GM19240 (cell line): ENCODE results near the gene KIAA1210.

Source experiments
- DNase-seq: peaks from one replicate; pipeline ENCODE4 v3.0.0; 2011; ENCODE audit warnings: low spot score; ENCODE audit not compliant: insufficient read length

KIAA1210 gene

DNA sequence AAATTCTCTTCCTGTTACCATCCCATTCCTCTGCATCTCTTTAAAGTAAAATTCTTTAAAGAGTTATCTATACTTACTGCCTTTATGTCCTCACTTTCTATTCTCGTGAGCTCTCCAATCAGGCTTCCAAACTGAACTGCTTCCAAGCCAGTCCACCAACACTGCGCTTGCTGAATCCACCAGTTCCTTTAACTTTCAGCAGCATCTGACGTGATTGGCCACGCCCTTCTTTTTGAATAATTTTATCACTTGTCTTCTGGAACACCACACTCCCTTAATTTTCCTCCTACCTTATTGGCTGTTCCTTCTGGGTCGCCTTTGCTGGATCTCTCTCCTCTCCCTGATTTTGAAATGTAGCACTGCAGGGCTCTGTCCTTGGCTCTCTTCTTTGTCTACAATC, at the start of gene KIAA1210:
KIAA1210 (minus strand) TSS at position 163 of the 400 bp plus-strand sequence. CDS start 4,170 bp downstream, outside the sequence.
- no peak for DNase-seq

DNA sequence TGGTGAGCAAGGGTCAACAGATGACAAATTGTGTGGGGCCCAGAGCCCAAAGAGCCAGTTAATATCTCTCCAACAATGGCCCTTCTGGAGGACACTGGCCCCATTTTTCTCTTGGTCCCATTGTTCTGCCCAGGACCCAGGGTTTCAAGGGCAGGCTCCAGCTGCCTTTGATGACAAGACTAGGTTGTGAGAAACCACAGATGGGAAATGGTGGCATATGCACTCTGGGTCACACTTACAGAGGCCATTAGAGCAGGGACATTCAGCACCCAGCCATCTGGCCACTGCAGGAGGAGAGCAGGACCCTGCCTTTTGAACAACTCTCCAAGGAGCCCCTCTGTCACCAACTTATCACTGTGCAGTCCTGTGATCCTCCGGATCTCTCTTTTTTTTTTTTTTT, 49.7 kb upstream of the KIAA1210 start:
- no peak for DNase-seq

DNA sequence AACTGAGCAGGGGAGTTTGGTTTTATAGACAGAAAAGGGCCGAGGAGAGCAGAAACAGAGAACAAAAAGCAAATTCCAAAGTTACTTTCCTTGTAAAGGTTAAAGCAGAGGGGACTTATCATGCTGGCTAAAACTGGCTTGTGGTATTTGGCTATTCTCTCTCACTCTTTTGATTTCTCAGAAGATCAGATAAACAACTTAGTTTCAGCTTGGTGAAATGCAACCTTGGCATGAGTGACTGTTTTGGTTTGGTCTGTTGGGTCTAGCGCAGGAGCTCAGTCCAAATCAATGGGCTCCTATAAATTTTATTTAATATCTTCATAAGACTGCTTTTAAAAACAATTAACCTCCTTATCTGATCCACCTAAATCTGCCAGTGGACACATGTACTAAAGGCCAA, 47.3 kb upstream of the KIAA1210 start:
- no peak for DNase-seq

DNA sequence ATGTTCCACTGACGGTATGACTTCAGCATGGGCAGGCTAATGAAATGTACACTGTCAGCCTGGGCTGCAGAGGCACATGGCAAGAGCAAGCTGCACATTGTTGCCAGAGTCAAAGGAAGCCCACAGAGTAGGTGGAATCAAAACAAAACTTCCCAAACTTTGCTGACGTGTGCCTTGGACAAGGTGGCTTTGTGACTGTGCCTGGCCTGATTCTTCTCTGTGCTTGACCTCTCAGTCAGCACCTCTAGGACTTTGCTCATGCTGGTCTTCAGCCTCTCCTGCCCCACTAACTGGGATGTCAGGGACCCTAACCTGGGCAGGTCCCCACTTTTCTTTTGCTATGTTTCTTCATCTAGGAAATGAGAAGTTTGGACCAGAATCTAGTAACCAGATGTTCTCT, 40.5 kb upstream of the KIAA1210 start:
- no peak for DNase-seq

DNA sequence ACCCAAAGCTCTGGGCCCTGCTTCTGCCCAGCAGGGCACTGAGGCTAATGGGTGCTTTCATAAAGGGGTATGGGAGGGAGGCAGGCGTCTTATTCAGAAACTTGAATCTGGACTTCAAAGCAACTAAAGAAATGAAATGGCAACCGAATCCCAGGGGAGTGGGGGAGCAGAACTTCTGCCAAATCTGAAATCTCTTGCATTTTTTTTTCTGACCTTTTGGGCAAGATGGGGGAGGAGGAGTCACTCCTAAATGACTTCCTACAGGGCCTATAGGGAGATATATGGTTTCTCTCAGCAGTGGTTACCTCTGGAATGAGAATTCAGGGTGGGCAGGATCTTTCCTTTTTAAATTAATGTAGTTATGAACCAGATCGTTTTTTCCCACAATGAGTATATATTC, 30.6 kb upstream of the KIAA1210 start:
- no peak for DNase-seq

DNA sequence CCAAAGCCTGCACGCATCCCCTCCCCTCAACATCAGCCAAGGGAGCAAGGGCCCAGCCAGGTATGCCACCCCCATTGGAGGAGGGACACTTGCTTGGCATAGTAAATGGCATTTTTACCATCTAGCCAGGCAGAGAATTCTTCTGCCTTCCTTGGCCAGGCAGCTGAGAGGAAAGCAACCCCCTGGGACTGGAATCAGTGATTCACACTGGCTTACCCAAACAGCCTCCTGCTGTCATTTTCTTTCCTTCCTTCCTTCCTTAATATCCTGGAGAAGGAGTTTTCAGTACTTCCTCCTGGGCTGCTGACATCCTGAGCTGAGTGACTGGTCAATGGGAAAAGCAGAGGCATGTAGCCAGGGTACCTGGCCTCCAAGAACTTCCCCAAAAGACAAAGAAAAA, 28.6 kb upstream of the KIAA1210 start:
- DNase-seq, result no peak

DNA sequence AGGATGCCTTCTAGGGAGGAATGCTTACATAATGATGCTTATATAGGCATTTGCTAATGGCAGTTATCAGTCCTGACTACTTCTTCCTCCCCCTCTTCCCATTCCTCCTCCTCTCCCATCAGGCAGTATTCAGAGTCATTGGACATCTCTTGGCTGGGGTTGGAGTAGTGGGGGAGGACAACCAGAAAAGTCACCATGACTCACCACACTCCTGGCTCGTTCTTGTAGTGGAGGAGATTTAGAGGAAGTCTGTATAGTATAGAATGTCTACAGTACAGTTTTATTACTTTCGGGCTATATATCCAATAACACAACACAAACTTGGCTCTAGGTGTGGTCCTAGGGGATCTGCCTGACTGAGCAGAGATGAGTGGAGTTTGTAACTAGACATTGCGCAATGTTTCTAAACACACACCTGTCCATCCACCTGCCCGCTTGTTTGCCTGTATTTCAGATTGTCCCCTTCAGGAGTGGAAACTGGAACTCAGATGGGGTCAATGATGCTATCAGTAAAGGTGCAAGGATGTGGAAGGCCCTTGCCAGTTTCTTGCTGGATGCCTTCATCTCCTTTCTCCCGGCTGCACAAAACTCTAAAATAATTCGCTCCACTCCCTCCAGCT, 27.9 kb upstream of the KIAA1210 start:
- DNase-seq, result no peak

DNA sequence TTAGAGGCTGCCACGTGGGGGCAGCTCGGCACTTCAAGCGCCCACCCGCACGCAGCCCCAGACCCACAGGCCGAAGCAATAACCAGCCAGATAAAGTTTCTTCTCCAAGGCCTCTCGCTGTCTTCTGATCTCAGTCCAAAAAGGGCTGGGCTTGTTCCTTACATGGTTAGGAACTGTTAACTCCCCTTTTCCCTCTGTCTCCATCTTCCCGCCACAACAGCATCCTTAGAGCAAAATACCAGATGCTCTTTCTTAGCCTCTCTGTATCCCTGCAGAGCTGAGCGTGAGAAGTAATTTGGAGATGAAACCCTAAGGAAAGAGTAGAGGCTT, 23.4 kb upstream of the KIAA1210 start:
- DNase-seq, result no peak

DNA sequence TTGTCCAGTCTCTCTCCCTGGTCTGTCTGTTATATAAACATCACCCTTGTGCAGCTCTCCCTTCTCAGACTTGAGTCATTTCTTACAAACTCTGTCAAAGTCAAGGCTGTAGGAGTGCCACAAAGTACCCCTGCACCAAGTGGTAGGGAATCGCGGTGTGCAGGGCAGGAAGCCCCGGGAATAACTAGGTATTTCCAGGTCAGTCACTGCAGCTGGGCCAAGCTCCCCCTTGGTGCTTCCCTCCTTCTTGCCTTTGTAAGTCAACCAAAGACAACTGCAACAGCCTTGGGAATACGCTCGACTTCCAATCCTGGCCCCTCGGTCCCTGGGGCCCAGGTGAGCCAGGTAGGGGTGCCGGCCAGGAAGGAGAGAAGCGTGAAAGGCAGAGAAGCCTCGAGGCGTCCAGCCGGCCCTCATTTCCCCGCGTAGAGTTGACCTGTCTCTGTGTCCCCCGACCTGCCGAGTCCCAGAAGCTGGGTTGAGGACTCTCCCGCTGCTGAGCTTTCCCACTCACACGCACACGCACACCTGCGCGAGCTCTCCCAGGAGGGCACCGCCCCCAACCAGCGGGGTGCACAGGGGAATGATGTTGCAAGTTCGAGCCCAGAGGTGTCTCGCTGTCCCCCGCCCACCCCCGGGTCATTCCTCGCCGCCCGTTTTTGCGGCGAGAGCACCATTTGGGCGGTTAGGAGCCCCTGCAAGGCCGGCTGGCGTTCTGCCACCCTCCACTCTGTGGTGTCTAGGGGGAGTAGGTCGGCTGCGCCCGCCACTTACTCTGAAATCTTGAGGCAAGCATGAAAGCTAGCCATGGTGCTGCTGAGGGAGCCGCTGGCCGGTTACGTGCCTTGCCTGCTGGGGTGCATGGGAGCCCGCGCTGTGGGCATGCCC, 22.8 kb upstream of the KIAA1210 start:
- no peak for DNase-seq

DNA sequence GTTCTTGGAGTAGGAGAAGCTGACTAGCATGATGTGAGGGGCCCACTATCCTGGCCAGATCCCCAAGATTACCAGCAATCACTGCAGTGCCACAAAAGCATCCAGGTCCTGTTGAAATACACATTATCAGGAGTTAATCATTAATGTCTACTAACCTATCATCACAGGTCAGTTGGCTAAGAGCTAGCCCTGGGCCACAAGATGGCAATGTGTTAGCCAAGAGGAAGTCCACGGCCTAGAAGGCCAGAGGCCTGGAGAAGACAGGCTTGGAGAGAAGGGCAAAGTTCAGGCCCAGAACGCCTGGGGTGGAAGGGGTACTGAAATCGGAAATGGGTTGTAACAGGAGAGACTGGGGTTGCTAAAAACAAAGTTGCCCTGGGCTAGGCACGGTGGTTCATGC, 19.9 kb upstream of the KIAA1210 start:
- DNase-seq, result no peak

DNA sequence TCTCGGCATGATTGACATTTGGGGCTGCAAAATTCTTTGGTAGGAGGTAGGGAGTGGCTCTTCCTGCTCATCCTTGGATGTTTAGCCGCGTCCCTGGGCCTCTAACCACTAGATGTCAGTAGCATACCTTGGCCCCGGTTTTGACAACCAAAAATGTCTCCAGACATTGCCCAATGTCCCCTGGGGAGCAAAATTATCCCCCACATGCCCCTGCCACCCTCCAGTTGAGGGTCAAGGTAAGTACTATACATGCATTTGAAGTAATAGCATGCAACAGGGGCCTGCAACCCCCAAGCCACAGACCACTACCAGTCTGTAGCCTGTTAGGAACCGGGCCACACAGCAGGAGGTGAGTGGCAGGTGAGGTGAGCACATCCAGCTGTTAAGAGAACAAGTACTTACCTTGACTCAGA, 17.6 kb upstream of the KIAA1210 start:
- no peak for DNase-seq

DNA sequence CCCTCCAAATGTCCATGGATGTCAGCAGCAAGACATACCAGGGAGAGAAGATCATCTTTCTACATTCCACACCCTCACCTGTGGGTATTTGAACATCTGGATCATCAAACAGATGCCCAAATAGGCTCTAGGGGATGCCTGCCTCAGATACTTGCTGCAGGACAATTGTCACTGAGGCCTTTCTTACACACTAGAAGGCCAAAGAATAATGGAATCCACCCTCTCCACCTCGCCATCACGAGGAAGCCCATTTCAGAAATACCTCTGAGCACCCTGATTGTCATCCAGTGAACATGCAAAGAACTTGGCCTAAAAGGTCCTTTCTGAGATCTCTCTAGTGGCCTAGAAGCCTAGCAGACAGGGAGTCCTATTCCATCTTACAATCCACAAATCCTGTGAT, 6.9 kb upstream of the KIAA1210 start:
- no peak for DNase-seq

DNA sequence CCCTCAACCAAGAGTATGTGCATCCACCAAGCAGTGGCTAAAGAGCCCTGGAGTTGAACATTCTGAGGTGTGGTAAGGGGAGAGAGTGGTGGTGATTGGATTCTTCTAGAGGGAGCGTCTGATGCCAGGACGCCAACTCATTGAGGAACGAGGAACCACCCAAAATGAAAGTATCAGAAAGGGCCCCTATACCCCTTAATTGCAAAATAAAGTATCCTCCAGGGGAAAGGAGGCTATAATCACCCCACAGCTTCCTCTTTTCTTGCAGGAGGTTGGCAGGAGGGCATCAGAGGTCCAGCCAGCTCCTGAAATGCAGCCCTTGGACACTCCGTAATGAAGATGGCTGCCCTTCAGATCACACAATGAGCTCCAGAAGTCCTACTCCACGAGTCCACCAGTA, 5.3 kb upstream of the KIAA1210 start:
- no peak for DNase-seq

DNA sequence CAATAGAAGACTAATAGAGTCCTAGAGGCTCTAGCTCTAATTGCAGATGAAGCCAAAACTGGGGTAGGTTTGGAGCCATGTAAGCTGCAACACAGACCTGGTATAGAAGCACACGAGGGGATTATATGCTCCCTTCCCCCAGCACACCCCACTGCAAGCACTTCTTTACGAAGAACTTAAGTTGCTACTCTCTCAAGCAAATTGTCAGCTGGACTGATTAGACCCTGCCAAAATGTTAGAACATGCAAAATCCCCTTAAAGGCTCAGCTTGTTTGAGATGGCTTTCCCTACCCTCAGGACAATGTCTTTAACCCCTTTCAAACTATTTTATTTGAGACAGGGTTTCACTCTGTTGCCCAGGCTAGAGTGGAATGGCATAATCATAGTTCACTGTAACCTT, 4.7 kb upstream of the KIAA1210 start:
- no peak for DNase-seq

DNA sequence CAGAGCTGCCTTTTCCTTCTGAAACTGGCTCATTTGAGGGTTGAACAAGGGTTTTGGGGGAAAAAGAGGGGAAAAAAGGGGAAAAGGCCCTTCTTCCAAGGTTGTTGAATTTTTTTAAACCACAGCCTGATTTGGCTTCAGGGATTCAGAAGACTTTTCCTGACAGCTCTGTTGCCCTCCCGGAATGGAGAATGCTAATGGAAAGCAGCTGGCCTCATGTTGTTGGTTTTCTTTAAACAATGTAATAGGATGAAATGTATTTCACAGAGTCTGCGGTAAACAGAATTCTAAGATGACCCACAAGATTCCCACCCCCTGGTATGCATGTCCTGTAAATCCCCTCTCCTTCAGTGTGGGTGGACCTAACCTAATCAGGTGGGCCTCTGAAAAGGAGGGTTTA, 3.3 kb upstream of the KIAA1210 start:
- no peak for DNase-seq

DNA sequence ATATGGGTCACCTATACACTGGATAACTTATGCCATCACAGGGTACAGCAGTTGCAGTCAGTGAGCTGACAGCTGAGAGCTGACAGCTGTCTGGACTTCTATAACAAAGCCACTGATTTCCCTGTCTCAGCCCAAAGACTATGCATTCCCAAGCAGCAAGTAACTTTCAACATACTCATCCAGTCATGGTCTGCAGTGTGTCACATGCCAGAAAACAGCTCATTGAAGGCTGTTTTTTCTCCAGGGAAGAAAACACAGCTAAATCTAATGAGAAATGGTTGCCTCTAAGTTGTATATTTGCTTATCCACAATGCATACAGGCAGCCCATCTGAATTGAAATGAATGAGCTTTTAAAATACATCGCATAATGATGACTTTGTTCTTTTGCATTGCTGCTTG, 6.3 kb downstream of the KIAA1210 start:
- no peak for DNase-seq

DNA sequence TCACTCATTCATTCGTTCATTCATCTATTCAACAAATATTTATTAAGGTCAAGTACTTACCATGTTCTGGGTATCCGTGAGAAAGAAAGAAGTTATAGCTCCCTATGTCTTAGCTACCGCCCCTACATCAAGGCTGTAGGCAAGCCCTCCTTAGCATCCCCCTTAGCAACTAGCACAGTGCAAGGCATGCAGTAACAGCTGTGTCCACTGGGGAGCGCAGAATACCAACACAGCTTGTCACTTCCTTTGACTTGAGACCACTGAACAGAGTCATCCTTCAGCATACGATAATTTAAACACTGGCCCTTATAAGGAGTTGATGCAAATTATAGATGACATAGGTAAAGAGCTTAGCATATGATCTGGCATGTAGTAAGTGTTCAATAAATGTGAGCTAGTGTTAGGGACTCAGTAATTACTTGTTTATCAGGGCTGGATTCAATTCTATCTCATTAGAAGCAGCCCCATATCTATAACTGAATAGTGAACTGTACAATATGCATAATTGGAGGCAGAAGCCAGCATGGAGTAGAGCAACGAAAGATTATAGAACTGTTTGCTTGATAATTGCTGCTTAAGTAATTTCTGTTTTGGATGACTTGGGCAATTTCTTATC, 8.7 kb downstream of the KIAA1210 start:
- DNase-seq, result peak; percentile 22

DNA sequence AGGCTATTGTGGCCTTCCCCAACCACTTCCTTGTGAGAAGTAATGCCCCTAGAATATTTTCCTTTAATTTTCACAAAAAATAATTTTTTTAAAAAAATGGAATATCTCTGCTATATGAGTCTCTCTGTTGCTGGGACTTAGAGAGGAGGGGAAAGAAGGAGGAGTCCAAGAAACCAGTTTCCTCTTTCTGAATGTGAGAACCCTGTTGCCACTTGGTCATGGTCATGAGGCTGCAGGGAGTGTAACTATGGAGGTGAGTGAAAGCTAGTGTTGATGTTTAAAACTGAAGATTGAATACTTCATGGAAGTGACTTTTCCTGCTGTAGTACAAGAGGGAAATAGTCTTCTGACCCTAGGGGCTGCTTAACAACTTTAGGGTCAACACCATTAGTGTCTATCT, 20.4 kb downstream of the KIAA1210 start:
- no peak for DNase-seq

DNA sequence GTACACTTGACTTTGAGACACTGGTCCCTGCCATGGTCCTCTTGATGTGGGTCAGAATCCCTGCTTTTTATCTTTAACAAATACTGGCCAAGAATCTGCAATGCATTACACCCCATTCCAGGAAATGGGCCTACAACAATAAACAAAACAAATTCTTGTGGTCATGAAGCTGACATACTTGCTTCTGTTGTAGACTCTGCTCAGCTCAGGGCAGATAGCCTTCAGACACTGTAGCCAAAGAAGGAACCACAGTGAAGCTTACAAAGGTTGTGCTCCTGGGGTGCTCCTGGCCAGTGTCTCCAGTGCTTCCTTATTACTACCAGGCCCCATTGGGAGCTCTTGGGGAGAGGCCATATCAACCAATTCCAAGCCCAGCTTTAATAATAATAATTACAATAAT, 21.8 kb downstream of the KIAA1210 start:
- DNase-seq, result no peak

DNA sequence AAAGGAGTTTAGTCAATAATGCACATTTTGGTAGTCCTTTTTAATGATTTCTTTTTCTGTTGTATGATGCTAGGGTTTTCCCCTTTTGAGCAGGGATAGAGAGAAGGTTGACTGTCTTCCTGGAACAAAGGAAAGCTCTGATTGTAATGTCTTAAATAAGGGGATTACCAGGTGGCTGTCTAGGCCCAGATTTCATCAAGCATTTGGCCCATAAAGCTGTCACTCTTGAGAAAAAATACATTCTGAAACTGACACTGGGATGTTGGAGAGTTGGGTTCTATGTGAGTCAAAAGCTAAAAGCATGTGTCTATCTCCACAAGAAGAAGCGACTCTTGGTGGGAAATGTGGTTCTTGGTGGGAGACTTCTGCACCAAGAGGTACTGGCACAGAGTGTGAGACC, 26.4 kb downstream of the KIAA1210 start:
- no peak for DNase-seq

DNA sequence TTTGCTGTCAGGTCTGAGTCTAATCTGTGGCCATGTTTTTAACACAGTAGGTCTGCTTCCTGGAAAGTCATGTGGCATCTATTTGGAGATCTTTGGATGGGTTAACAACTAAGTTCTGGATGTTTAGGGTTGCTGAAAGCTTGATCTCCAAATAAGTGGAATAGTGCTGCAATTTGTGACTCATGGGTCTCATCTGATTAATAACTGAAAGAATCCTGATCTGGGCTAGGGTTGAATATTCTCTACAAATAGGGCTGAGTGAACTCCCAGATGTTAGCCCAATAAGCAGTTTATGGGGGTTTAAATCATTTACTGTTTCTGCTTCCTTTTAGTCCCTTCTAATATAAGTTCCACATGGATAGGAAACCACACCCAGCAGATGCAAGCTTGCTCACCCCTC, 31.7 kb downstream of the KIAA1210 start:
- DNase-seq, result no peak

DNA sequence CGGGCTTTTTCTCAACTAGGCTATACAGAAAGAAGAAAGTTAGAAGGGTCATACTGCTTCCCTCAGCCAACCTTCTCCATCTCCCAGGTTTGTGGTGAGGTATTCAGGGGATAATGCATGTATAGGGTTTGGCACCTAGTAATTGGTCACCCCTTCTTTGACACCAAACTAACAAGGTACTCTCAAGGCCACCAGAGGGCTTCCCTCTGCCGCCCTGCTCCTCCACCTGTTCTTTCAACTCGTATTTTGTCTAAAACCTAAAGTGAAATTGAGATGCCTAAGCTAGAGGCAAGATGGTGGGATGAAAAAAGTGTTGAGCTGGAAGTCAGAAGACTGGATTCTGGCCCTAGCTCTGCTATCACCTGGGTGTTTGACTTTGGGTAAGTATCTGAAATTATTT, 32.8 kb downstream of the KIAA1210 start:
- no peak for DNase-seq
